Caco-2 (cell line): Measurements from ENCODE around the gene ESPN. TPM values are rescaled to one million over a fixed set of nuclear protein-coding genes. Genes with fewer than 3 reads are reported as not detected.
A peak's percentile ranks its signal among the peaks of the same experiment; 100 is the strongest.

Experiments used
- BruUV-seq: library from RNA; stranded (reverse); fragments of 400-500 nt; replicated peaks from 2 replicates; lab custom pipeline; 2021; lab: Mats Ljungman, UMichigan
- CTCF ChIA-PET: fragments of 300-600 bp; sonication (Branson Sonifier 250); formaldehyde crosslinking; loops from one replicate; lab custom pipeline; 2022; ENCODE audit warnings: antibody characterized with exemption; lab: Charles Lee
- POLR2A ChIA-PET: fragments of 300-600 bp; sonication (Branson Sonifier 250); formaldehyde crosslinking; loops from one replicate; lab custom pipeline; 2022; ENCODE audit warnings: antibody characterized with exemption; lab: Charles Lee
- DNase-seq, 2 experiments: peaks; one replicate each; pipeline versions ENCODE4 v3.0.0 to v3.0.0-alpha.2; 2020 to 2022
- H3K27me3 ChIP-seq: replicated peaks from 2 replicates; pipeline ENCODE4 v1.6.0; 2011; ENCODE audit warnings: low read length; ENCODE audit not compliant: control insufficient read depth, insufficient read depth
- H3K36me3 ChIP-seq: 2 replicates; pipeline ENCODE4 v1.5.1; 2011; ENCODE audit warnings: low read length; ENCODE audit not compliant: control insufficient read depth, insufficient read depth
- H3K4me1 ChIP-seq: fragments of 250-450 bp; sonication (Bioruptor Pico); 2 replicates; pipeline ENCODE4 v1.5.1; 2020; ENCODE audit warnings: mild to moderate bottlenecking
- H3K4me3 ChIP-seq: 2 replicates; pipeline ENCODE4 v1.5.1; 2011; ENCODE audit warnings: low read depth, mild to moderate bottlenecking, control low read depth, low read length
- H3K9me3 ChIP-seq: fragments of 250-450 bp; sonication (Bioruptor Pico); 2 replicates; pipeline ENCODE4 v1.5.1; 2020; ENCODE audit warnings: mild to moderate bottlenecking, moderate library complexity
- H3K27ac Mint-ChIP-seq: one replicate; pipeline ENCODE4 v1.8.0; 2022; ENCODE audit warnings: mixed read lengths; ENCODE audit not compliant: unreplicated experiment
- H3K27me3 Mint-ChIP-seq: one replicate; pipeline ENCODE4 v1.8.0; 2022; ENCODE audit warnings: mixed read lengths; ENCODE audit not compliant: insufficient read depth, unreplicated experiment
- H3K36me3 Mint-ChIP-seq: one replicate; pipeline ENCODE4 v1.8.0; 2022; ENCODE audit warnings: mild to moderate bottlenecking, mixed read lengths; ENCODE audit not compliant: insufficient read depth, unreplicated experiment
- H3K4me1 Mint-ChIP-seq: one replicate; pipeline ENCODE4 v1.8.0; 2022; ENCODE audit warnings: low read depth, mixed read lengths; ENCODE audit not compliant: unreplicated experiment
- H3K4me3 Mint-ChIP-seq: one replicate; pipeline ENCODE4 v1.8.0; 2022; ENCODE audit warnings: mild to moderate bottlenecking, moderate library complexity, mixed read lengths; ENCODE audit not compliant: unreplicated experiment
- H3K9me3 Mint-ChIP-seq: one replicate; pipeline ENCODE4 v1.8.0; 2022; ENCODE audit warnings: mixed read lengths; ENCODE audit not compliant: unreplicated experiment
- CTCF ChIP-seq, 2 experiments: fragments of 200-600 bp in 1 of 2; IDR thresholded peaks; 1 replicate in 1 of 2; 2 replicates in 1 of 2; pipeline versions ENCODE4 v1.5.1 to v1.8.0; 2011 to 2022; ENCODE audit warnings: antibody characterized with exemption in 1 of 2, control low read depth in 1 of 2, inconsistent platforms in 1 of 2, low read depth in 1 of 2, low read length in 1 of 2, mild to moderate bottlenecking in 1 of 2, moderate library complexity in 1 of 2; ENCODE audit not compliant: insufficient read depth in 1 of 2, severe bottlenecking in 1 of 2, unreplicated experiment in 1 of 2
- intact Hi-C: fragments of 100-400 bp; cut with micrococcal nuclease; formaldehyde crosslinking; loops from one replicate; pipeline ENCODE4 v1.10.0; 2022; ENCODE audit not compliant: unreplicated experiment
- total RNA-seq: library from RNA; stranded (reverse); gene quantifications from 2 replicates; pipeline ENCODE4 v1.2.3, GENCODE V29; 2022

The ESPN gene
- total RNA-seq, 1 experiment from 2014 or later, result 16.3 TPM

GRCh38 chr1:6485168-6486101 is 60.9 kb downstream of the ESPN start:
- CTCF ChIA-PET, result interaction anchor here (1.1 to 1.7 kb wide), 2 partner anchors 9 to 45 kb away, joined by 5 to 6 read pairs; no protein-coding TSS in a partner anchor
- Histone ChIP-seq H3K4me1 (0 out of 2 replicates have a peak, but pooled peaks cover 4% of the 10 kb centered on the region), H3K4me3 (peak overlapping the region; percentile 39), H3K9me3 (no peaks in the 10 kb centered on the region), H3K27me3 (no peaks in the 10 kb centered on the region), H3K36me3 (no peaks in the 10 kb centered on the region)
- Mint-ChIP-seq H3K4me3 (peak overlapping the region; percentile 48), H3K27me3 (no peaks in the 10 kb centered on the region), H3K9me3 (no peaks in the 10 kb centered on the region), H3K4me1 (peaks cover 9% of the 10 kb centered on the region), H3K27ac (no peak overlapping the region), H3K36me3 (no peaks in the 10 kb centered on the region)
- no peak for TF ChIP-seq CTCF (IDR thresholded peaks at IDR 0.05; ENCODE audit: insufficient read depth in 1 of 2, low read depth in 1 of 2, low read length in 1 of 2, severe bottlenecking in 1 of 2, unreplicated experiment in 1 of 2)
- intact Hi-C loops, result loop anchor here (1.0 kb wide), 1 partner anchor 38 kb away; no protein-coding TSS in a partner anchor
- BruUV-seq, result no TSS peak
- POLR2A ChIA-PET, result no interaction called here
- DNase-seq, result no peak

GRCh38 chr1:6486433-6487011 is 61.9 kb downstream of the ESPN start:
- ChIA-PET POLR2A (no interaction called here), CTCF (interaction anchor here (0.6 to 1.7 kb wide), 4 partner anchors 10 to 95 kb away, joined by 4 to 6 read pairs (median 4); no protein-coding TSS in a partner anchor)
- Mint-ChIP-seq H3K4me1 (peaks cover 14% of the 10 kb centered on the region), H3K4me3 (no peak overlapping the region), H3K36me3 (no peaks in the 10 kb centered on the region), H3K9me3 (no peaks in the 10 kb centered on the region), H3K27me3 (no peaks in the 10 kb centered on the region), H3K27ac (no peak overlapping the region)
- Histone ChIP-seq H3K36me3 (no peaks in the 10 kb centered on the region), H3K4me3 (no peak overlapping the region), H3K9me3 (no peaks in the 10 kb centered on the region), H3K27me3 (no peaks in the 10 kb centered on the region), H3K4me1 (peaks cover 8% of the 10 kb centered on the region; the same call in 1 of the 2 replicates)
- peak; percentile 75 to 80 for TF ChIP-seq CTCF (IDR thresholded peaks at IDR 0.05; ENCODE audit: insufficient read depth in 1 of 2, low read depth in 1 of 2, low read length in 1 of 2, severe bottlenecking in 1 of 2, unreplicated experiment in 1 of 2)
- intact Hi-C loops, result loop anchor here (1.0 kb wide), 1 partner anchor 37 kb away; no protein-coding TSS in a partner anchor
- BruUV-seq, result no TSS peak
- peak; percentile 76 to 80 for DNase-seq

- DNase-seq, result no peak
- ChIA-PET POLR2A (no interaction called here), CTCF (interaction anchor here (1.0 to 3.2 kb wide), 3 partner anchors 8 to 65 kb away, joined by 3 to 16 read pairs (median 5); no protein-coding TSS in a partner anchor)
- no peak overlapping the region for H3K4me3 Mint-ChIP-seq
- H3K27me3 ChIP-seq, result no peaks in the 10 kb centered on the region
- H3K9me3 ChIP-seq, result no peaks in the 10 kb centered on the region
- peaks cover 10% of the 10 kb centered on the region; the same call in 1 of the 2 replicates for H3K4me1 ChIP-seq
- TF ChIP-seq CTCF (IDR thresholded peaks at IDR 0.05; ENCODE audit: insufficient read depth in 1 of 2, low read depth in 1 of 2, low read length in 1 of 2, severe bottlenecking in 1 of 2, unreplicated experiment in 1 of 2), result no peak
- no peak overlapping the region for H3K27ac Mint-ChIP-seq
- no peaks in the 10 kb centered on the region for H3K27me3 Mint-ChIP-seq
- H3K36me3 ChIP-seq, result no peaks in the 10 kb centered on the region
- BruUV-seq, result no TSS peak
- intact Hi-C loops, result no loop called here
- no peaks in the 10 kb centered on the region for H3K9me3 Mint-ChIP-seq
- peaks cover 9% of the 10 kb centered on the region for H3K4me1 Mint-ChIP-seq
- no peaks in the 10 kb centered on the region for H3K36me3 Mint-ChIP-seq
- H3K4me3 ChIP-seq, result no peak overlapping the region
Measured at GRCh38 chr1:6487804-6488484, 63.4 kb downstream of the ESPN start.
